ENCODE measurements around the gene THEM4.

THEM4 gene

GRCh38 chr1:151853411-151853943, 55.8 kb downstream of the THEM4 start, which contains the start of gene THEM5:
TSS of gene THEM5 (minus strand) at chr1:151853712. CDS start at chr1:151853565, 147 bp downstream.
- DNase-seq (ENCODE audit: low read depth): peak; percentile 16
- TF ChIP-seq POLR2A (IDR thresholded peaks at IDR 0.05; ENCODE audit: extremely low read depth, insufficient read length): no peak
- no peak for TF ChIP-seq MYC (IDR thresholded peaks at IDR 0.05; ENCODE audit: low read depth, low read length)
- no peak for TF ChIP-seq CTCF (IDR thresholded peaks at IDR 0.05; ENCODE audit: low read depth, low read length)
- TF ChIP-seq MAX (IDR thresholded peaks at IDR 0.05; ENCODE audit: low read depth, low read length): no peak
- H3K4me3 ChIP-seq (ENCODE audit: low read depth, low read length): no peak within 1 kb of the TSS

- no peak for TF ChIP-seq CTCF (IDR thresholded peaks at IDR 0.05; ENCODE audit: low read depth, low read length)
- TF ChIP-seq POLR2A (IDR thresholded peaks at IDR 0.05; ENCODE audit: extremely low read depth, insufficient read length): no peak
- TF ChIP-seq MYC (IDR thresholded peaks at IDR 0.05; ENCODE audit: low read depth, low read length): no peak
- no peak for TF ChIP-seq MAX (IDR thresholded peaks at IDR 0.05; ENCODE audit: low read depth, low read length)
- no peak for DNase-seq (ENCODE audit: low read depth)
- H3K4me3 ChIP-seq (ENCODE audit: low read depth, low read length): no peak overlapping the region
These were observed 56.6 kb downstream of the THEM4 start for GRCh38 chr1:151852733-151853132.

- no peak for DNase-seq (ENCODE audit: low read depth)
- H3K4me3 ChIP-seq (ENCODE audit: low read depth, low read length): no peak overlapping the region
- no peak for TF ChIP-seq MYC (IDR thresholded peaks at IDR 0.05; ENCODE audit: low read depth, low read length)
- TF ChIP-seq MAX (IDR thresholded peaks at IDR 0.05; ENCODE audit: low read depth, low read length): no peak
- no peak for TF ChIP-seq CTCF (IDR thresholded peaks at IDR 0.05; ENCODE audit: low read depth, low read length)
- no peak for TF ChIP-seq POLR2A (IDR thresholded peaks at IDR 0.05; ENCODE audit: extremely low read depth, insufficient read length)
These were observed 57.4 kb downstream of the THEM4 start for GRCh38 chr1:151851886-151852285.

- no peak for DNase-seq (ENCODE audit: low read depth)
- no peak for TF ChIP-seq POLR2A (IDR thresholded peaks at IDR 0.05; ENCODE audit: extremely low read depth, insufficient read length)
- no peak overlapping the region for H3K4me3 ChIP-seq (ENCODE audit: low read depth, low read length)
These were observed 59.4 kb downstream of the THEM4 start for GRCh38 chr1:151849871-151850270.

GRCh38 chr1:151849126-151849525, 60.2 kb downstream of the THEM4 start:
- H3K4me3 ChIP-seq (ENCODE audit: low read depth, low read length): no peak overlapping the region
- TF ChIP-seq MYC (IDR thresholded peaks at IDR 0.05; ENCODE audit: low read depth, low read length) (no peak), POLR2A (IDR thresholded peaks at IDR 0.05; ENCODE audit: extremely low read depth, insufficient read length) (no peak), MAX (IDR thresholded peaks at IDR 0.05; ENCODE audit: low read depth, low read length) (no peak), CTCF (IDR thresholded peaks at IDR 0.05; ENCODE audit: low read depth, low read length) (no peak)
- no peak for DNase-seq (ENCODE audit: low read depth)

- H3K4me3 ChIP-seq (ENCODE audit: low read depth, low read length): no peak overlapping the region
- TF ChIP-seq CTCF (IDR thresholded peaks at IDR 0.05; ENCODE audit: low read depth, low read length) (no peak), MYC (IDR thresholded peaks at IDR 0.05; ENCODE audit: low read depth, low read length) (no peak), POLR2A (IDR thresholded peaks at IDR 0.05; ENCODE audit: extremely low read depth, insufficient read length) (no peak), MAX (IDR thresholded peaks at IDR 0.05; ENCODE audit: low read depth, low read length) (no peak)
- no peak for DNase-seq (ENCODE audit: low read depth)
These were observed 61.3 kb downstream of the THEM4 start for GRCh38 chr1:151847867-151848596.
